NCI-H69 (cell line): ENCODE results near the gene TRERF1.
"Not testable (repeated sequence)": the region's sequence is repeated elsewhere in the genome, so short reads cannot be mapped to it uniquely, and the experiment has no call there.

ENCODE experiments used
- DNase-seq: peaks from one replicate; lab custom pipeline; 2025; lab: John Stamatoyannopoulos, UW

Gene TRERF1

DNA sequence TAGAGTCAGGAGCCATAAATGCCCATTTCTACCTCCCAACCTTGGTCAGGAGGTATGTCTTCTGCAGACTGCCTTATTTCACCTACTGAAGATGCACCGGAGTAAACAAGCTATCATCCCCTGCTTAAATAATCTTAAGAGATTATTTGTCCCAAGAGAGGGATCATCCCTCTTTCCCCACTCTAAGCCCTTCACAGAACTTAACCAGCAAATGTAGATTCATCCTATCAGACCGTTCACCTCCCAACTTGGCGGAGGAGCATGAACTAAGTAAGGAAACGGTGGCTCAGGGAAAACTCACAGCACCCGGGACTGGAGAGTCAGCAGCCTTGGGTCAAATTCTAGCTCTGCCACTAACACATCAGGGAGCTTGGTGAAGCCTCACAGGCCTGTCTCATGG is 115.3 kb downstream of the TRERF1 start:
- no peak for DNase-seq

DNA sequence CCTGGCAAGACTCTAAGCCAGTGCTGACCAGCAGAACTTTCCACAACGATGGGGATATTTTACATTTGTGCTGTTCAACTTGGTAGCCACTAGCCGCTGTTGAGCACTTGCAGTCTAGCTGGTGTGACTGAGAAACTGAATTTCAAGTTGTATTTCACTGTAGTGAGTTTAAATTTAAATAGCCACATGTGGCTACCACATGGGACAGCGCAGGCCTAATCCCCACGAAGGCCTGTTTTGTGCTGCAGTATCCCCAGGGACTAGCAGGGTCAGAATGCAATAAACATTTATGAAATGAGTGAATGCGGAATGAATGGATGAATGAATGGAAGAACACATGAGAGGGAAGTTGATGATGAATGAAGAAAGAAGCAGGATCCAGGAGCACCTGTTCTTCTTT is 115.8 kb downstream of the TRERF1 start:
- no peak for DNase-seq

DNA sequence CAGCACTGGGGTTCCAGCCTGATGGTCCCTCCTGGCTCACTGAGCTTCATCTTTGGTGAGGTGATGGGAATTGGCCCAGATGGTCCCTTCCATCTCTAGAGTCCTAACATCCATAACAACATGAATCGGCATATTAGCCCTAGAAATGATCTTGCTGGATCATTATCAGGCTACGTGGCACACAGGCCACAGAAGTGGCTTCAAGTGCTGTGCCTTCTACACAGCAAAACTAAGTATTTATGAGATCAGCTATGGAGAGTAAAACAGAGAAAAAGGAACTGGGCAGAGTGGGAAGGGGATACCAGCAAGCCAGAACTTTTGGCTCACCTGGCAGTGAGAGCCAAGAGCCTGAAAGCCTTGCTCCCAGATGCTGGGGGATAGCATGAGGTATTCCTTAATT is 116.9 kb downstream of the TRERF1 start:
- no peak for DNase-seq

DNA sequence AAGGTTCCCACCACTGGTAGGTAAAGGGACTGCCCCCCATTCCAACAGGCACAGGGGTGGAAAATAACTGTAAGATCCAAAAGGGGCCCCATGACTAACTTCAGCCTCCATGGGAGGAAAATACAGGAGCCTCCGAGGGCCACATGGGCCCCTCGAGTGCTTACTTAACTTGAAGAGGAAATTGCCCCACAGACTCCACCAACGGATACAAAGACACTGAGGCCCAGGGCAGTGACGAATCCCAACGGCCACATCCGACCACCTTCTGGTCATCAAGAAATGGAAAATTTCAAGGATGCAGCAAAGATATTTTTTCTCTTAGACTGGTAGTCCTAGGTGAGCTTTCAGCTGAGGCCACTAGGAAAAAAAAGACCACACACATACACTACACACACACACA is 118.1 kb downstream of the TRERF1 start:
- DNase-seq, result no peak

DNA sequence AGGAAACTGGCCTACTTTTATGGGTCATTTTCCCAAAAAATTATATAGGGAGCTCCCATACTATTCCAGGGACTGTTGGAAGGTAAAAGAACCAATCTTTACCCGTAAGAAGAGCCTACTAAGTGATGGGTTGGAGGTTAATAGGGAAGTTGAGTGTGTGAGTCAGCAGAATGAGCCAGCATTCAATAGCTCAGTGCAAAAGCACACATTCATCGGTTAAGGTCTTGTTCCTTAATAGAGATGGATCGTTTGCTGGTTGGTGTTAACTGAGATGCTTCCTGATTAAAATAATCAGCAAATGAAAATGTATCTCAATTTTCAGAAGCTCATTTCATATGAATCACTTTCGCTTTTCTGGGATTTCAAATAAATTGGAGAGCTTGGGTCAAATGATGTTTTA is 118.8 kb downstream of the TRERF1 start:
- DNase-seq, result no peak

DNA sequence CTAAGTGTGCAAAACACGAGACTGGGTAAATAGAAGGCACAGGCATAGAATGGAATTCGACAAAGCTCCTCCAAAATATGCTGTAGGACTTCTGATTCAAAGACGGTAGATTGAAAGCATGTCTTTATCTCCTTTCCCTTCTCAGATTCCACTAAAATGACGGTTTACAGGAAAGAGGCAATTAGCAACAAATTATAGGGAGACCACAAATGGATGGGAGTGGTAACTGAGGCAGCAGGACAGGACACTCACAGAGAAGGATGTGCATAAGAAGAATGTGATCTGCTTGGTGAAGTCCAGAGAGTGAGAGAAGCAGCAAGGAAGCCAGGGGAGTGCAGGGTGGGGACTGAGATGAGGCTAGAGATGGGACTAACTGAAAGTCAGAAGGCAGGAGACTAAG is 120.7 kb downstream of the TRERF1 start:
- peak; percentile 86 for DNase-seq

DNA sequence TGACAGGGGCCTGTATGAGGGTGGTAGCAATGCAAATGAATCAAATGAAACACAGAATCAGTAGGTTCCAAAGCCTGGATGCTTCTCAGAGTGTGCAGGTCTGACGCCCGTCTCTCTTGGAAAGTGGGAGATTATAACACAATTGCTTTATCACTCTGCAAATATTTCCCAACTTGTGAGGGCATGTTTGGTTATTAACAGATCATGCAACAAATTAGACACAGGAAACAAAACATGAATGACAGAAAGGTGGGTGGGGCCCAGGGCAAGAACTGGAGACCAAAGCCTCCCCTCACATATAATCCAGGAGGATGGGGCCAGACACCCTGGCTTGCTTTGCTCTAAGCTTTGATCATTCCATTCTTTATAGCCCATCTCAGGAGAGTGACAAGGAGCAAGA is 125.5 kb downstream of the TRERF1 start:
- DNase-seq, result peak; percentile 86

DNA sequence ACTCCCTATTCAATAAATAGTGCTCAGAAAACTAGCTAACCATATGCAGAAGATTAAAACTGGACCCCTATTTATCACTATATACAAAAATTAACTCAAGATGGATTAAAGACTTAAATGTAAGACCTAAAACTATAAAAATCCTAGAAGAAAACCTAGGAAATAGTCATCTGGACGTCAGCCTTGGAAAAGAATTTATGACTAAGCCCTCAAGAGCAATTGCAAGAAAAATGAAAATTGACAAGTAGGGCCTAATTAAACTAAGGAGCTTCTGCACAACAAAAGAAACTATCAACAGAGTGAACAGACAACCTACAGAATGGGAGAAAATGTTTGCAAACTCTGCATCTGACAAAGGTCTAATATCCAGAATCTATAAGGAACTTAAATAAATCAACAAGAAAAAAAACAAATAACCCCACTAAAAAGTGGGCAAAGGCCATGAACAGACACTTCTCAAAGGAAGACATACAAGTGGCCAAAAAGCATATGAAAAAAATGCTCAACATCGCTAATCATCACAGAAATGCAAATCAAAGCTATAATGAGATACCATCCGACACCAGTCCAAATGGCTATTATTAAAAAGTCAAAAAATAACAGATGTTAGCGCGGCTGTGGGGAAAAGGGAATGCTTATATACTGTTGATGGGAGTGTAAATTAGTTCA is 126.9 kb downstream of the TRERF1 start:
- DNase-seq, result not testable (repeated sequence)

DNA sequence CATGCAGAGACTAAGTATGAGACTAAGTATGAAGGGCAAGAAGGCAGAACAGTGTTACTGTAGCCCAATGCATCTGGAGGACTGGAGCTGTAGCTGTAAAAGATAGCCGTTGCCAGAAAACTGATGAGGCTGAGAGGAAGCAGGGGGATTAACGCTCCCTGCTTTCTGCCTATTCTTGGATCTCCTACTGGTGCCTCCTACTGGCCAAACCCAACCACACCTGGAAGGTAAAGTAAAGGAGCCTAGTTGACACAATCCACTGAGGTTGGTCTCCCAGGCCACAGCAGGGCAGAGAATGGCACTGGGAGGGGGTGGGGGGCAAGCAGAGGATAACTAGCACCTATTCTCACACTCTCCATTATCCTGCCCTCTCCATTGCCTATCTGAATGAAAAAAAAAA is 129.1 kb downstream of the TRERF1 start:
- DNase-seq, result peak; percentile 26

DNA sequence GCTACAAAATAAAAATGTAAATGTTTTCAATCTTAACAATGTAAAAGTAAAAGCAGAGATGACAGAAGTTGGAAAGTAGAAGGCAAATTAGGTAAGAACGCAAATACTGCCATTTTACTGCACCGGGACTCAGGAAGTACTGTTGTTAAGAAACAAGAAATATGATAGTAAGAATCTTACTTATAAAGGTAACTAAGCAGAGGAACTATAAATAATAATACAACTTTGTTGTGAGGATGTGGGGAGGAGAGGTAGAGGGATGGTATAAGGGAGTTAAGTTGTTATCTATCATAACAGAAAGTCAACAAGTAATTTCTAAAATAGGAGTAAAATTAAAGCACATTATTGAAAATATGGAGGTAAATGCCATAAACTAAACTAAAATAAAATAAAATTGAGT is 129.8 kb downstream of the TRERF1 start:
- no peak for DNase-seq

DNA sequence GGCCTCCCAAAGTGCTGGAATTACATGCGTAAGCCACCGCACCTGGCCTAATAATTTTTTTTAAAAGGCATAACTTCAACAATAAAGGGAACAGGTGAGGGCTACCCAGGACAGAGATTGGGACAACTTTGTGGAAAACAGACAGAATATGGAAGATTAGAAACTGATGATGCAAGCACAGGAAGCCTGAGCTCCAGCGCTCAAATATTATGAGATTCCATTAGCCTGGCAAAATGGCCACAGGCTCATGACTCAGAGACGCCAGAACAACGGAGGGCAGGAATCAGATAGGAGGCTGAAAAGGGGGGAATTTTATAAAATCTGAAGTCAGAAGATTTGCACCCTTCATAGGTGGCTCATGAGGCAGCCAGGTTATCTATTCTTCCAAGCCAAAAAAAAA is 131.0 kb downstream of the TRERF1 start:
- no peak for DNase-seq

DNA sequence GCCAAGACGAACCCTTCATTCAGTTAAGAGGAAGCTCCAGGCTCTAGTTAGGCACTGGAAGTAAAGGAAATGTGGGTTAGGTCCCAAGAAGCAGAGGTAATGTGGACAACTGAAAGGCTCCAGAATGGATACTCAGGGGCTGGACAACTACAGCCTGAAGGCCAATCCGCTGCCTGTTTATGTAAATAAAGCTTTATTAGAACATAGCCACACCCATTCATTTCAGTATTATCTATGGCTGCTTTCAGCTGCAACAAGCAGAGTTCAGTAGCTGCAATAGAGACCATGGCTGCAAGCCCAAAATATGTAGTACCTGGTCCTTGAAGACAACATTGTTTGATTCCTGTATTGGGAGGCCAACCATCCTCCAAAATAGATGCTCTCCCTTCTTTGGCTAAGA is 133.2 kb downstream of the TRERF1 start:
- DNase-seq, result no peak

DNA sequence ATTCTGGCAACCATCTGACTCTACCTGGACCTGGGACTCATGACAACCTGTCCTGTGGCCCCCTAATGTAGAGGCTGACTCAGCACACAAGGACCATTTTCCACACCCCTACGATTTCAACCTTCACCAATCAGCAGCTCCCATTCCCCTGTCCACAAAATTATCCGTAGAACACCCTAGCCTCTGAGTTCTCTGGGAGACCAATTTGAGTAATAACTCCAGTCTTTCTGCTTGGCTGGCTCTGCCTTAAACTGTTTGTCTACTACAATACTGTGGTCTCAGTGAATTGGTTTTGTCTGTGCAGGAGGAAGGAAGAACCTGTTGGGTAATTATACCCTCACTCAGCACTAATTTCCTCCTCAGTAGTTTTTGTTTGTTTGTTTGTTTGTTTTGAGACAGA is 134.7 kb downstream of the TRERF1 start:
- peak; percentile 33 for DNase-seq

DNA sequence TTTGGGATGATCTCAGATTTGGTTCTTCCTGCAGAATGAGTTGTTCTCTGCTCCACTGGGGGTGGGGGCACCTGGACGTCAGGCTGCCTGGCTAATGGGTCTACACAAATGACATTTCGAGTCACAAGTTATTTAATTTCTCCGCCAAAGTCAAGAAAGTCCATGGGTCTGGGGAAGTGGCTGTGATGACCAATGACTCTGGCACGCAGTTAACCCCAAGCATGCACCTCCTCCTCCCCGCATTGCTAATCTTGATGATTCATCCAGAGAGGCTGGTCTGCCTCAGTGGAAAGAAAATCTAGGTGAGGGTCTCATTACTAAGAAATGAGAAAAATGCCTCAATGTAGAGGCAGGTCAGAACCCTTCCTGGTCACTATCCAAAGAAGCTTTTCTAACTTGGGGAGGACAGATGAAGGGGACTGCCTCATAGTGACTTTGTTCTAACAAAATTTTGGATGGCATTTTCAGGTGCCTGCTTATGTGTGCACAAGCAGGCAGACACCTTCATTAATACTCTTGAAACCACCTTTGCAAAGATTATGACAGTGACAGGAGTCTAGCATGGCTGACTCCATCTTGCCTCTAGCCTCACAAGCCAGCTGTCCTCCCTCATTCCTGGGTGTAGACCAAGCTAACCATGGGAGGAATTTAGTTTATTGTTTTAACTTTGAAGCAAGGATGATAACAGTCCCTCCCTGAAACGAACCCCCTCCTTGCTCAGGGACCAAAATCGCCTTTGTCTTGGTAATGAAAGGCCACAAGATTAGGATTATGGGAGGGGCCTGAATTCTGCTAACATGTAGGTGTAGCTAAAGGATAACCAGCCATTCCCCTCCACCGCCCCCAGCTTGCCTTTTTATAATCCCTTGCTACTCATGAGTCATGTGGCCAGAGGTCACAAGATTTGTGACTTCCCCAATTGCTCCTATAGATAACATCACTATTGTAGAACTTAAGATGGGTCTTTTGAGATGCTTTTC is 135.4 kb downstream of the TRERF1 start:
- DNase-seq, result no peak

DNA sequence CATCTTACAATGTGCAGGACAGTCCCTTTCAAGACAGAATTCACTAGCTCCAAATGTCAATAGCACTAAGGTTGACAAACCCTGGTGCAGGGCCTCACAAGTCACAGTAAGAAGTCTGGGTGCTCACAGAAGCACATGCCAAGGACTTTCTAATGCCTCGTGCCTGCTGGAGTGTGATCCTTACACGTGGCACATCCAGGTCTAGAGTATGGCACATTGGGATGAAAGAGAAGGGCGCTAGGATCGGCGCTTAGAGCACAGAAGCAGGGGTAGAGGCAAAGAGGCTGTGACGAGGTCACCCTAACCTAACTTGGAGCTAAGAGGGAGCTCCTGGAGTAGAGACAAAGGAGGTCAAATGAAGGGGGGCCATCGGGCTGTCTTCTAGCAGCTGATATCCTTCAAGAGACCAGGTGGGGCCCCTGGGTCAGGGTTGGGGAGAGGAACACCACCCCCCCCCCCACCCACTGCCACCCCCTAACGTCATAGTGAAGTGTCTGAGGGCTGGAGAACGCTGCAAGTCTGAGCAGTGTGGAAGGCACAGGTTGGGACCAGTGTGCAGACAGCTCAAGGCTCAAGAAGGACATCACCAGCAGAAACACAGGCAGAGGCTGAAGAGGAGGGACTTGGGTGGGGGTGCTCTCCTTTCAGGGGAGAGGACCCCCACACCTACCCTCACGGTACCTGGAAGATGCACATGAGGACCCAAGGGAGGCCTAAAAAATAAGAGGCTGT is 136.3 kb downstream of the TRERF1 start:
- no peak for DNase-seq

DNA sequence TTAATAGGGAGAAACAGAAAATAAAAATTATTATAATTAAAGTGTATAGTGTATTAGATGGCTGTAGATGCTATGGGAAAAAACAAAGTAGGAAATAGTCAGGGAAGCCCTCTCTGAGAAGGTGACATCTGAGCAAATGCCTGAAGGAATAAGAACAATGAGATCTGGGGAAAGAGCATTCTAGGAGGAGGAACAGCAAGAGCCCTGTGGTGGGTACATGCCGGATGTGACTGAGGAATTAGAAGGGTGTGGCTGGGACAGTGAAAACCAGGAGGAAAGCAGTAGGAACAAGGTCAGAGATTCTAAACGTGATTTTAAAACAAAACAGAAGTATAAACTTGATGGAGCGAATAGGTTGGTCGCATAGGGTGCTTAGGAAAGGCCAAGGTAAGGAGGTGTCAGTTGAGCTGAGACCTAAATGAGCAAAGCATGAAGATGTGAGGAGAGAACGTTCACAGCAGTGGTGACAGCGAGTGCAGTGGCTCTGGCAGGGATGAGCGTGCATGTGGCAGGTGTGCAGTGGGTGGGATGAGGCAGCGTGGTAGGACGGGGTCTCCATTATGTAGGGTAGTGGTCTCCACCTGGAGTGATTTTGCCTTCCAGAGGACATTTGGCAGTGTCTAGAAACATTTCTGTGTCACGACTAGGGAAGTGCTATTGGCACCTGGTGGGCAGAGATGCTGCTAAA is 137.0 kb downstream of the TRERF1 start:
- no peak for DNase-seq

DNA sequence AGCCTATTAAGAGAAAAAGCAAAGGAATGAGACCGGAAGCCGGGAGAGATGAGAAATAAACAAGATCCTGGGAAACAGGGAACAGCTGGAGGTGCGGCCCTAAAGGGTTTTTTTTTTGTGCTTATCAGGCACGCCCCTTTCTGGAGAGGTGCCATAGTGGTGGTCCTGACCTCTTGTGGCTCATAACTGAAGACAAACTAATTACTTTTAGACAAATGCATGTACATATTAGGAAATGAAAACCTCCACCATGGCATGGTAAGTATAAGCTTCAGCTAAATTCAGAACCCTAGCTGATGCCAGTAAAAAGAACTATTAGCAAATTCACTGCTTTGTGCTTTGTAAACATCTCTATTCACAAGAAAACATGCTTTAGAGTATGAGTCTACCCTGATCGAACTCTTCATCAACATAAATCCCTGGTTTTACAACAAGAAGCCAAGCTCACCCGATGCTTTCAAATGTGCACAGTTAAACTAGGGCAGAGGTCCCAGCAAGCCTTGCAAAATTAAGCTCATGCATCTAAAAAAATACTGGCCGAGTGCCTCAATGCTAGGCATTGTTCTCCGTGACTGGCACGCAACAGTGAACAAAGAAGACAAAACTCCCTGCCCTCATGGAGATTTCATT is 137.7 kb downstream of the TRERF1 start:
- DNase-seq, result peak; percentile 56

DNA sequence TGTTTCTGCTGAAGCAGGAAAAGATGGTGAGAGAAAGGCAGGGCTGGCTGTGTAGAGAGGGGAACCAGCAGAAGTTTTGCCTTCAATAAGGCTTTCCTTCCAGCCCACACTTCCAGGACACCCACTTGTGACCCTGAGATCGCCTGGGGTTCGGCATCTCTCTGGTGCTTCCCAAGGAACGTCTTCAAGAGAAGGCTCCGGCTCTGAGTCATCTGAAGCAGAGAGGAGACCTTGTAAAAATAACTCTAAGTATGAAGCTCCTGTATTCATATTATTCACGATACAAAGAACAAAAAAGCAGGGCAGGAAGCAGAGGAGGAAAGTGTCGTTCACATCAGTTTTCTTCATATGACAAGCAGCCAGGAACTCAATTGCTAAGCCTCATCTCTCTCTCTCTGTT is 138.7 kb downstream of the TRERF1 start:
- DNase-seq, result no peak

DNA sequence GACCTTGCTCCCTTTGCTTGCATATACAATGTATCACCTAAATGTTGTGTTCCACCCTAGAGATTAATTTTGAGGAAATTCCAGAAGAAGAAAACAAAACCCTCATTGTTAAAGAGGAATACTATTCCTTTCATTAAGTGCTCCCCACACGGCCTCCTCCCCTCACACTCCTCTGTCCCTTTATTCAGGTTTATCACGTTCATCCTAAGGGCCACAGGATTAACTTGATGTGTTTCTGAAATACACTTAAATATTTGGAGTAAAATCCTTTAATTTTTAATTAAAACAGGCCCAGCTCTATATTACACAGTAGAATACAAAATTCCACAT is 144.6 kb downstream of the TRERF1 start:
- no peak for DNase-seq

DNA sequence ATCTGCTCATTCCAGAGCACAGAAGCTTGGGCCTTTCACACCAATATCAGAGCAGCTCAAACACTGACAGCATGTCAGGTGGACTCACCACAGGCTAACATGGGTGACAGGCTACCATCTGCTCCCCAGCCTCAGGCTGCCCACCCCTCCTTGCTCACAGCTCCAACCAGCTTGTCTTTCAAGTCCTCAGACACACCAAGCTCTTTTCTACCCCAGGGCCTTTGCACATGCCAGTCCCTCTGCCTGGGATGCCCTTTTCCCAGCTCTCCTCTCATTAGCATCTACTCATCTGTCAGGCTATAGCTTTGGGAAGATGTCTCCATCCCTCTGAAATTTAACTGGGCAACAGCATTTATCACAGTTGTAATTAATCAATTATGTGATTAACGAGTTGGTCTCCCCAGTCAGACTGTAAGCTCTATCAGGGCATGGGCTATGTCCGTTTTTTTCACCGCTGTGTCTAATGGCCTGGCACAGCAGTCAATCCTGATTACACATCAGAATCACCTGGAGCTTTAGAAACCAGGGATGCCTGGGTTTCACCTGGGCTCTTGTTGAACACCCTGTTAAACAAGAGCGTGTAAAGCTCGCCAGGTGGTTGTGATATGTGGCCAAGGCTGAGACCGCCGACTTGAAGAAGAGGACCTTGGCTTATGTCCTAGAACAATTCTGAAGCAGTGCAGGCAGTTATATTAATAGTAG is 145.1 kb downstream of the TRERF1 start:
- peak; percentile 38 for DNase-seq

DNA sequence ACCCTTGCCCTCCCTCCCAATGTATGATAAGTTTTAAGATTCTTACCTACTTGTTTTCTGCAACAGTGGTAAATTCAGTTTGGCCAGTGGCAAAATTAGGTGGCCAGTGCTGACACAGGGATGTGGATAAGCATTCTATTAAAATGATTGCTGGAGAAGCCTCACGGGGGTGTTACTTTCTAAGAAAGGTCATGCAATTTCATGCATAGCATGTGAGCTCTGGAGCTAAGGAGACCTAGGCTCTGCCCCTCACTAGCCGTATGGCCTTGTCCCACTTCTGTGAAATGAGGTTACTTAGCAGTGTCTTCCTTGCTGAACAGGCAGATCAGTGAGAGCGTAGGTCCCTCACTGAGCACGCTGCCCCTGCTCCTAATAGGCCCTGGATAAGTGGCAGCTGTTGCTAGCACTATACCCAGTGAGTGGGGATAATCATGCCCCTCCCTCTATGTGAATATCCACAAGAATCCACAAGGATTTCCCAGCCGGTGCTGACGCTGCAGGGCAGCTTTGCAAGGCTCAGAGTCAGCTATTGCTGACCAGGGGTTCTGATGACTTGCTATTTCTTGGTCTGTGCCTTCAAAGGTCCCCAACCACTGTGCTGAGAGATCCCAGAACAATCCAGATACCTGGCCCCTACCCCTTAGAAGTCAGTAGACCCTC is 147.5 kb downstream of the TRERF1 start:
- peak; percentile 48 for DNase-seq
